Activated CD8-positive, alpha-beta memory T cell treated with anti-CD3 and anti-CD28 coated beads, Interleukin-2, amount 50 U/mL, for 1 hour (primary cell): Measurements from ENCODE around the gene LIMS1.
"Not testable (repeated sequence)": the region's sequence is repeated elsewhere in the genome, so short reads cannot be mapped to it uniquely, and the experiment has no call there.

Experiments used
- DNase-seq: peaks from one replicate; pipeline ENCODE4 v3.0.0-alpha.2; 2020; ENCODE audit errors: extremely low read depth

The LIMS1 gene

DNA sequence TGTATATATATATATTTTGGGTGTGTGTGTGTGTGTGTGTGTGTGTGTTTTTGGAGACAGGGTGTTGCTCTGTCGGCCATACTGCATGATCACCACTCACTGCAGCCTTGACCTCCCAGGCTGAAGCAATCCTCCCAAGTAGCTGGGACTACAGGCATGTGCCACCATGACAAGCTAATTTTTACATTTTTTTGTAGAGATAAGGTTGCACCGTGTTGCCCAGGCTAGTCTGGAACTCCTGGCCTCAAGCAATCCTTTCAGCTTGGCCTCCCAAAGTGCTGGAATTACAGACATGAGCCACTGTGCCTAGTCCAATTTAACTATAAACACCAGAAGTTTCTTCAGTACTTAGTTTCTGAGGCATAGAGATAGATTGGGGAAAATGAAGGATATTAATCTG lies 18.3 kb downstream of the LIMS1 start:
- DNase-seq = no peak

DNA sequence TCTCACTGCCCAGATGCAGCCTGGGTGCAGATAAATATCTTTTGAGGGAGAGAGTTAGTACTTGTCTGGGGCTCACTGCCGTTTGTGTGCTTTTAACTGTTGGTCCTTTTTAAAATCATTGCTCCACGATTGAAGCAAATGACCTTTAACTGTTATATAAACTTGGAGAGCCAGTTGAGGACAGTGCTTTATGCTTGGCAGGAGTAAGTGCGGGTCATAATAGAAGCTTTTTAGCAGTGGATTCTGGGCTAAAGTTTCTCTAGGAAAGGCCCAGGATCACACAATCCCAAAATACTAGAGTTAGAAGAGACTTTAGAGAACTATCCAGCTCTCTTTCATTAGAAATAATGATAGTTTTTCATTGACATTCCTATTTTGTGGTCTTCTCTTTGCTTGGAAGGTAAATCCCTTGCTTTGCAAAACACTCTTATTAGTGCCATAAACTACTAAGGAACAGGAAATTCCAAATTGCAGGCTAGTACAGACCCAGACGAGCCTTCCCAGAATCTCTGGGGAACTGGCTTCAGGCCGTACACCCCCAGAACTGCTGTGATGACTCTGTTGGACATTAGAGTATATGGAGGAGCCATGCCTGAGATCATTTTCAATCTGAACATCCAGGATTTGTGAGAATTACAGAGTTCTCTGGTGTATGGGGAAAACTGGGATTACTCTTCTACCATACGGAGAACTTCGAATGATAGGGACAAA lies 19.1 kb downstream of the LIMS1 start:
- DNase-seq = no peak

DNA sequence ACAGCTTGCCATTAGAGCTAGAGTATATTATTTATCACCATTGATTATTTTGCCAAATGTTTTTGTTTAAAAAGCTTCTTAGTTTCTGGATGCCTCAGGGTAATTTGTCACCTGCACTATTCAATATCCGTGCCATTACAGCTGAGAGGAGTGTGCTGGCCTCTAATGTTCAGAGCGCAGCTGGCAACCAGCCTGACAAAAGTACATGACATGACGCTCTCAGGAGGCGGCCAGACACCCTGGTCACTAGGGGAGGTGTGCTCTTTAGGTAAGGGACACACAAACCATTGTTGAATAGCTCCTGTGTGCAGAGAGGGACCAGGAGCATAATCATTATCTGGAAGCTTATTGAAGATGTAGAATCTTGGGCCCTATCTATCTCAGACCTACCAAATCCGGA lies 20.3 kb downstream of the LIMS1 start:
- DNase-seq = no peak

DNA sequence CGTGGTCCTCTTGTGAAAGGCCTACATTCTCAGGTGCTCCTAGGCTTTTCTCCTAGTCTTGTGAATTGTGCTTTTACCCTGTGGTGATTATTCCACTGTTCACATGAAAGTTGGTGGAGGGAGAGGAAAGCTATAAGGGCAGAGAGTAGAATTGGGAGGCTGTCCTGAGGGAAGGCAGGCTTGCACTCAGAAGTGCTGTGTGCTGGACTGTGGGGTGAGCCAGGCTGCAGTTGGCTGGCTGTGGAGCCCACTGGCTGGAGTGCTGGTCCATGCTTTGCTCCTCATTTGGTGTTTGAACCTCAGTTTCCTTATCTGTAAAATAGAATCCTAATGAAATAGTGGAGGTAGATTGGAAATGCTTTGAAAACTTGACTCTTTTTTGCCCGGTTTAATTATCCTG lies 21.3 kb downstream of the LIMS1 start:
- no peak for DNase-seq

DNA sequence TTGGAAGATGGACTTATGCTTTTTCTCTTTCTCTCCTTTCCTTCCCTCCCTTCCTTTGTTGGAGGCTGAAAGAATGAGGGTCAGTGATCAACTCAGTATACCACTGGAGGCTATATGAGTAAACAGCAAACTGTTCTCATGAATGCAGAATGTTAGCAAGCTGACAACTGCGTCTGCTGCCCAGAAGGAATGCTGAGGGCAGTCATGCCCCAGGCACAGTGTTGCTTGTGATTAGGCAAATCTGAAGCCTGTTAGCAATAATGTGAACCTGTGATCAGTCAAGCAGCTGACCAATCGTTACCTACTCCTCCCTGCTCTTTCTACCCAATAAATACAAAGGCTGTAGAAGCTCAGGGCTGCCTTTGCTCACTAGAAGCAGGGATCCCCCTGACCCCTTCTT lies 22.3 kb downstream of the LIMS1 start:
- not testable (repeated sequence) for DNase-seq

DNA sequence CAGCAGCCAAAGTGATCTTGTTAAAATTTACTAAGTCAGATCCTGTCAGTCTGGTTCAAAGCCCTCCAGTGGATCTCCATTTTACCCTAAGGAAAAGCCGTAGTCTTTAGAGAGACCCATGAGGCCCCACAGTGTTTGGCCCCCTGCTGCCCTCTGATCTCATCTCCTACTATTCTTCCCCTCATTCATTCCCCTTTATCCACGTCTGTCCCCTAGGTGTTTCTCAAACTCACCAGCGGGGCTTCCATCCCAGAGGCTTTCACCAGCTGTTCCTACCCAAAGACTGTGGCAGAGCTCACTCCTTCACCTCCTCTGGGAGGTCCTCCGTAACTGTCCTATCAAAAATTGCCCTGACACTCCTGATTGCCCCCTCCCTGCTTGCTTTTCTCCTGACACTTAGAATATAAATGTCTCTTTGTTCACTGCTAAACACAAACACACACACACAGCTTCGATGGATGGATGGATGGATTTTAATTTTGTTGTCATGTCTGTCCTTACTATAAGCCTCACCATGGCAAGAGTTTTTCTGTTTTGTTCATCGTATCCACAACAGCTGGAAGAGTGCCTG lies 26.1 kb downstream of the LIMS1 start:
- no peak for DNase-seq

DNA sequence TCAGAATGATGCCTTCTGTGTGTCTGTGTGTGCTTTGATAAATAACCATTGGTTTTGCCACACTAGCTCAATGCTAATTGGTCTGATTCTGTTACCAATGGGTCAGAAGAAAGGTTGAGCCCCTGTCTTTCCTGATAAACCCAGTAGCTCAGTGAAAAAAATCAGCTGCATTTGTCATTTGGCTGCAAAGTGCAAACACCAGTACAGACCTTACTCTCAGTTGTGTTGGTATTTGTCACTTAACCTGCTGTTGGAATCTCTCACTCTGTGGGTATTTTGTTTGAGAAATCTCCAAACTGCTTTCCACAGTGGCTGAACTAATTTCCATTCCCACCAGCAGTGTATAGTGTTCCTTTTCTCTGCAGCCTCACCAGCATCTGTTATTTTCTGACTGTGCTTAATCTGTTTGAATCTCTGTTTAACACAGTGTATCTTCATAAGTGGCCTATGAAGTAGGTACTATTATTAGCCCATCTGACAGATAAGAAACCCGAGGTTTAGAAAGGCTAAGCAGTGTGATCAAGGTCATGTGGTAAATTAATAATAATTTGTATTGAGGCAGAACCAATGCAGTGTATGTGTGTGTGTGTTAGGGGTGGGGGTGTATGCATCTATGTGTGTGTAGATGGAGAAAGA lies 26.7 kb downstream of the LIMS1 start:
- DNase-seq = no peak

DNA sequence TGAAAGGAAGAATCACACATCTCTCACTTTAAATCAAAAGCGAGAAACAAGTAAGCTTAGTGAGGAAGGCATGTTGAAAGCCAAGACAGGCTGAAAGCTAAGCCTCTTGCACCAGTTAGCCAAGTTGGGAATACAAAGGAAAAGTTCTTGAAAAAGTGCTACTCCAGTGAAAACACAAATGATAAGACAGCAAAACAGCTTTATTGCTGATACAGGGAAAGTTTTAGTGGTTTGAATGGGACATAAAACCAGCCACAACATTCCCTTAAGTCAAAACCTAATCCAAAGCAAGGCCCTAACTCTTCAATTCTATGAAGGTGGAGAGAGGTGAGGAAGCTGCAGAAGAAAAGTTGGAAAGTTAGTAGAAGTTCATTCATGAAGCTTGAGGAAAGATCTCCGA lies 28.0 kb downstream of the LIMS1 start:
- DNase-seq = no peak

DNA sequence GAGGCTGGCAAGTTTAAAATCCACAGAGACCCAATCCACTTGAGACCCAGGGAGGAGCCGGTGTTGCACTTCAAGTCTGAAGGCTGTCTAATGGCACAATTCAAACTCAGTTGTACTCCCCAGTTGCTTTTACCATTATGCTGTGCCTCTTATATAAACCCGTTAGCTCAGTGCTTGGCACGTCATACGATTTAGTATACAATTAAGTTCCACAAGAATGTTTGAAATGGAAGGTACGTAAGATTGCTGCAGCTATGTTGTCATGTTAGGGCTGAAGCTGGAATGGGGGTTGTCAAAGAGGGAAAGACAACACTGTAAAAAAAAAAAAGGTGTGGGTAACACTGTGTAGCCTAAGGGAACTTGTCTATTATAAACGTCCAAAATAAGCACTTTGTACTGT lies 30.2 kb downstream of the LIMS1 start:
- no peak for DNase-seq

DNA sequence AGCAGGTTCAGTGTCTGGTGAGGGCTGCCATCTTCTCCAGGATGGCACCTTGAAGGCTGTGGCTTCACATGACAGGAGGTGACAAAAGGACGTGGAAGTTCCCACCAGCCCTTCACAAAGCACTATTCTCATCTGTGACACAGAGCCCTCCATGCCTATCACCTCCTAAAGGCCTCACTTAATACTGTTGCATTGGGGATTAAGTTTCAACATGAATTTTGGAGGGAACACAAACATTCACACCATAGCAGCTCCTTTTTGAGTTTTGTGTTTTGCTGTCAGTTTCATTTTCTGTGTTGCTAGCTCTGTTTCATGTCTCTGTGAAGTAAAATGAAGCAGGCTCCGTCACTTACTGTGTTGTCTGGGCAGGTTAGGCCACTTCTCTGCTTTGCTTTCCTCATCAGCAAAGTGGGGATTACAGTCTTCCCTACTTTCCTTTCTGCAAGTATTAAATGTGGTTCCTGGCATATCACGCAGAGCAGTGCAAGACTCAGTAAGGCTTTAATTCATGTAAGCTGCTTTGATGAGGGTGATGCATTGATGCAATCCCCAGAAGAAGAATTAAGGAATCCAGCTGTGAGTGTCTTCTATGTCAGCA lies 31.6 kb downstream of the LIMS1 start:
- no peak for DNase-seq

DNA sequence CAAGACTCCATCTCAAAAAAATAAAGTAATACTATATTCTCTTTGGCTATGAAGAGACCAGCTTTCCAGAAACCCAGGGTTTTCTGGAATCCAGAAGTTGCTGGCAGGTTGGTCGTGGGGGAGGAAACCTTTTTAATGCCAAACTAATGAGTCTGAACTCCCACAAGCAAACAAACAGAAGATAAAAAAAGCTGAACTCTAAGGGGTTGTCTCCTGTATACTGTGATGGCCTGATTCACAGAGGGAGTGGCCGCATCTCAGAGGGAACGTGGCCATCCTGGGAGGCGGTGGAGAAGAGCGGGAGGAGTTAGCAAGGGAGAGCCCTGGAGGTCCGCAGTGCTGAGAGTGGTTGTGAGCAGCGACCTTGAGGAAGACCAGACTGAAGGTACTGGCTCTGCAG lies 36.1 kb downstream of the LIMS1 start:
- DNase-seq = no peak

DNA sequence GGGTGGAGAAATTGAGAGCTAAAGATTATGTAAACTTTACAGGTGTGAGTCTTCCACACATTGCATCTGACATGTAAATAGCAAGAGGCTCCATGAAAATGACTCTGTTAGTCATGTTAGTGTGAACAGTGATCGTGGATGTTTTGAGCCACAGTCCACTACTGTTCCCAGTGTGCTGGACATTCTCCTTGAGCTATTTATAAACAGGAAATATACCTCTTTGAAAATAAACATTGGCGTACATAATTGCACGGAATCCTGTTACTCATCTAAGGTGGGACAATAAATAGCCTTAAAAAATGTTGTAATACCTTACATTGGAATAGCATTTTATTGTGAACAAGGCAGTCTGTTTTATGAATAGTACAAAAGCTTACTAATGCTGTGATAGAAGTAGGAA lies 37.0 kb downstream of the LIMS1 start:
- no peak for DNase-seq

DNA sequence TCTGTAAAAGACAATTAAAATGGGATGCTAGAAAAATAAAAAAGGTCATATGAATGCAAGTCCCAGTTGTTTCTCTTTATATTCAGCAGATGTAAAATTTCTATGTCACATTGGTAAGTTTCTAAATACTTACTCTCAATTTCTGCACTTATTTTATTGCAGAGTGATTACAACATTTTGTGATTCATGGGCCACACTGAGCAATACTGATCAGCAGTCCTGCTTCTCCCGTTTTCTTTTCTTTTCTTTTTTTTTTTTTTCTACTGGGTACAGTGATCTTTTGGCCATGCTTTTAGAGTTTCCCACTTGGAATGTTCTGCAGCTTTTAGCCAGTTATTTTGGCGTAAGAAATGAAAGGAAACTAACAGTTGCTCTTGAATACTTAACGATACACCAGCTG lies 38.8 kb downstream of the LIMS1 start:
- no peak for DNase-seq

DNA sequence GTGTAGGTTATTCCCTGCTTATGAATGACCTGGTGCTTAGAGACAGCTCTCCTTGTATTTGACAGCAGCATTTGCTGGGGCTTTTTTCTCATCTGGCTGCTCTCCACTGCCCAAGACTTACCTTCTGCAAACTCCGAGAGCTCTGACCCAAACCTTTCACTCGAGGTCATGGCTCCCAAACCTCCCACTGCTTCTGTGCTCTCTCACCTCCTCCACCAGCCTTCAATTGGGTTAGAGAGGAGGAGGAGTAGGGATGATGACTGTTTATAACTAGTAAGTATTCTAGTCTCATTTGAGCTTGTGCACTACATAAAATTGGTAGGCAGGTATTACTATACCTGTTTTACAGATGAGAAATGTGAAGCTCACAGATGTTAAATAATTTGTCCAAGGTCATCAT lies 40.1 kb downstream of the LIMS1 start:
- no peak for DNase-seq

DNA sequence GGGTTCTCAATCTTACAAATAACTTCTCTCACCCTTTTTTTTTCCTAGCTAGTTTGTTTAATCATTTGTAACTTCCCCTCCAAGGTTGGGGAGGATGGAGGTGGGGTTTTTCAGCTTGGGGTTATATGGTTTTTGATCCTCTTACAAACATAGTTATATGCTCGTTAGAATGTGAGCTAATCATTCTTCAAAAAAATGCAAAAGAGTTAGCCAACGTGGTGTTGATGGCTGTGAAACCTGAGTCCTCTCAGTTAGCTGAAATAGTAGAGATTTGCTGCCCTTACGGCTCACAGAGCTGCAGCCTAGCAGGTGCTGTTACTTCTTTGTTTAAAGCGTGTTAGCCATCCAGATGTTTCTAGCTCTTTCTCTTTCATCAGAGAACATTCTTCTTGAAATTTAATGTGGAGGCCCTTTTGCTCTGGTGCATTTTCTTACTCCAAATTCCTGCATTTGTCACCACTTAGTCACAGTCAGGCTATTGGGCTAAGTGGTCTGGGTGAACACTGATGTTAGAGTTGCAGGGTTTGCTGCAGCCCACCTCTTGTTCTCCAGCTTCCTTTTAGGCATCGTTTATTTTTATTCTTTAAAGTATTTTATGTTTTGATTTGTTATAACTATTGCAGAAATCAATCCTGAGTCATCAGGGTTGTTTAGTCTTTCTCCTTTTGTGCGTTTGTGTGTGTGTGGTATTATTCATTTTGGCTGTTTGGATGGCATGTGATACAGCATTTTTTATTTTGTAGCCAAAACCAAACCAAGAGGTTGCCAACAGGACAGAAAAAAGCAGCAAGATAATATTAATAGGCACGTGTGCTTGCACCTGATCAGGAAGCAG lies 41.1 kb downstream of the LIMS1 start:
- no peak for DNase-seq

DNA sequence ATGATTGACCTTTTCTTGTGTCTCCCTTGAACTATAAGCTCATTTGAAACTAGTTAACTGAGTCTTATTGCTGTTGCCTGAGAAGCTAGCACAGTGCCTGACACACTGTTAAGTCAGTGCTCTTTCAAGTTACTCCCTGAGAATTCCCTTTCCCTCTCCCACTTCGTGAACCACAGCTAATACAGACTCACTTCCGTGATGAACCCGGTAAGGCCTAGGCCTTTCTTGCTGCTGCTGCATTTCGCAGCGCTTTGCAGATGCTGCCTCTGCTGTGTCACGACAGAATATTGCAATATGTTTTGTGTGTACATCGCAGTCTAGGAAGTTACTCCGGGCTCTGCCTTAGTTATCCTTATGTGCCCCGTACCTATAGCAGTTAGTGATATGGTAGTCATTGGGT lies 42.8 kb downstream of the LIMS1 start:
- no peak for DNase-seq

DNA sequence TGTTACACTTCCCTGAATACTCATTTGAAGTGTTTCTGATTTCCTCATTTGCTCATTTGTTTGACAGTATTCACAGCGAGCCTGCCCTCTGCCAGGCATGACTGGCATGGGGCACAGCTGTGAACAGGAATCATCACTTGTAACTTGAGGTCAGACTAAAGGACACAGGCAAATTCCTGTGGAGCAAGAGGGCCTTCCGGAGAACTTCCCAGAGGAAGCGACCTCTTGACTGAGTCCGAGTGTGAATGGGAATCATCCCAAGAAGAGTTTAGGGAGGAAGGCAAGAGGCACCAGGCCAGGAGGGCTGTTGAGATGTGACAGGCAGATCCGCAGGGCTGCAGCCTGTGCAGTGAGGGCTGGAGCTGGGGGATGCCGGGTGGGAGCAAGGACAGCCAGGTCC lies 45.4 kb downstream of the LIMS1 start:
- DNase-seq = no peak

DNA sequence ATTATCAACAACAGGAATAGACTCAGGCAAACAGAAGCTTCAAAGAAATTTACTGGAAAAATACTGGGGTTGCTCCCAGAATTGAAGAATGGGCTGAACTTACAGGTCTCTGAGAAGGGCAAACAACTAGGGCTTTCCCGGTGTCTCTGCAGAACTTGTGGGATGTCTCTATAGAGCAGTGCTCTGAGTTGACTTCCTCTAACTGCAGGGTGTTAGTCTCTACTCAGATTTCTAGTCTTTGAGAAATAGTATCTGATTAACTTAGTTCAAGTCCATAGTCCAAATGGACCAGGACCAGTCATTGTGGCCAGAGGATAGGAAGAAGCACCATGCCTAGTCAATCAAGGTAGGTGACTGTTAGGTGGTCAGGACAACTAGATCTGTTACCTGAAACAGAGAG lies 45.8 kb downstream of the LIMS1 start:
- no peak for DNase-seq

DNA sequence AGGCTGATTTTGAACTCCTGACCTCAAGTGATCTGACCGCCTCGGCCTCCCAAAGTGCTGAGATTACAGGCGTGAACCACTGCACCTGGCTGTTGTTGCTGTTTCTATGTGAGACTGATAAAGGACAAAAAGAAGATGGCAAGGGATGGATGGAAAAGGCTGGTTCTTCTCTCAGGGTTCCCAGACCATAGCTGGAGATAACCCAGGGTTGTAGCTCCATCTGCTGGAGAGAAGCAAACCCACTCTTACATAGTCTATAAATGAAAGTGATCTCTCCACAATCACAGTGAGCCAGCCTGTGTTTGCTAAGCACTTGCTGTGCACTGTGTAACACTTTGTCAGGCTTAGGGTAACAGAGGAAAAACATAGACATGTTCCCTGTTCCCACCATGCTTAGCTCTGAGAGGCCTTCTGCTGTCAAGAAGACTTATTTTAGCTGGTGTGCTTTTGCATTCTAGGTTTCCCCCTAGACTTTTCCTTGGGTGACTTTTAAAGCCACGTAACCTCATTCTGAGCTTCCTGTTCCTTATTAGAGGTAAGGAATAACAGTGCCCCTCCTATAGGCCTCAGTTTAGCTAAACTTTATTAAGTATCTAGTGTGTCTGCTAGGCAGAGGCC lies 49.7 kb downstream of the LIMS1 start:
- peak; percentile 13 for DNase-seq

DNA sequence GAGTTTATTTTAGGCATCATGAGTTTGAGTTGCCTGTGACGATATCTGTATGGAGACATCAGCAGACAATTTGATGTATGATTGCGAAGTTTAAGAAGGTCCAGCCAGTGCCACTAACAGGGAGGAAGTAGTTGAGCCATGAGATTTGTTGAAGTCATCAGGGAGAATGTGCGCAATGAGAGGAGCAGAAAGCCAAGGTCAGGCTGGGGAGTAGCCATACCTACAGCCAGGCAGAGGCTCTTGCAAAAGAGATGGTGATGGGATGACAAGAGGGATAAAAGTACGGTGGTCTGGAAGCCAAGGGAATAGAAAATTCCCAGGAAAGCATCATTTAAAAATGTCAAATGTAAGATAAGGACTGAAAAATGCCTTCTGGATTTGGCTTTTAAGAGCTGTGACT lies 51.2 kb downstream of the LIMS1 start:
- no peak for DNase-seq

DNA sequence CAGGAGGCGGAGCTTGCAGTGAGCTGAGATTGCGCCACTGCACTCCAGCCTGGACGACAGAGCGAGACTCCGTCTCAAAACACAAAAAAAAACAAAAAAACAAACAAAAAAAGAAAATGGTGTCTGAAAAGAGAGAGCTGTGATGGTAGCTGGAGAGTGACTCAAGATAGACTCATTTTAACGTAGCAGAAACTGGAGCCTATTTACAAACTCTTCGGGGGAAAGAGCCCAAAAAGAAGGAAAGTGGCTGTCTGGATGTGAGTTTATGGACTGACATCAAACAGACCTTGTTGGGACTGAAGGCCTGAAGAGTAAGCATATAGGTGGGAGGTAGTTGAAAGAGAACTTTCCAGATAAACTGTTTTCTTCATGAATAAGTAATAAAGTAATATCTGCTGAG lies 51.8 kb downstream of the LIMS1 start:
- no peak for DNase-seq

DNA sequence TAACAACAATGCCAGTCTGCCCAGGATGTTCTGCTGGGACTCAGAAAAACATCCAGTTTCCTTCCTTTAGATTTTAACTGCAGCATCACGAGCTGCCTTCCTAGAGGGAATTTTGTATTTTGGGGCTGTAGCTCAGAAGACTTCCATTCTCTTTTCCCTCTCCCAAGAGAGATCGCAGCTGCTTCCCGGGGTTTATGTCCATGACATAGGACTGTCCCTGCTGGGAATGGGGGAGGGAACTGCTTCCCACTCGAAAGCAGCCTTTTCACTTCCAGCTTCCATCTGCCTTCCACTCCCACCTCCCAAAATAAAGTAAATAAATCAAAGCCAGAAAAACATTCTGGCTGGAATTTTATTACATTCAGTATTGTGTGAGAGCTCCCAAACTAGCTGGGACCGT lies 52.4 kb downstream of the LIMS1 start:
- DNase-seq = no peak
